Ramos (cell line): ENCODE measurements around the gene PCDHA2.
"Not testable (repeated sequence)": the region's sequence is repeated elsewhere in the genome, so short reads cannot be mapped to it uniquely, and the experiment has no call there.

Source experiments
- in situ Hi-C: fragments of 300-500 bp; cut with MboI; formaldehyde crosslinking; loops from one replicate; pipeline ENCODE4 v1.14.3; 2022; ENCODE audit warnings: low sequenced_read_pairs; ENCODE audit not compliant: unreplicated experiment

PCDHA2 gene

GRCh38 chr5:140794595-140795258 is at the start of gene PCDHA2:
Gene PCDHA2, plus strand, starts transcription at chr5:140794852.
- in situ Hi-C loops: no loop called here

DNA sequence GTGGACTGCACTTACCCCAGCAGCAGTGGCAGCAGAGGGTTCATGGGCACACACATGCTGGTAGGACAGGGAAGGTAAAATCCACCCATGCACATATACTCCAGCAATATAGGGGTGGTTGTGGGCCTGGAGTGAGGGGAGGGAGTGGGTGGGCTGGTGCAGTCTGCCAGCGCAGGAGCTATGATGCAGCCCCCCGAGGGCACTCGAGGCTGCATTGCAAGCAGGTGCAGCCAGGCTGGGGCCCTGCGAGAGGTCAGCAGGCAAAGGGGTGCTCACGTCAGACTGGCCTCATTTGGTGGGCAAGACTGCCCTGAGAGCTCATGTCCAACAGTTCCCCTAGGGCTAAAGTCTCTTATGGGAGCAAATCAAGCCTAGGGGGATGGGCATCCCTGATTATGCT is 41.1 kb upstream of the PCDHA2 start:
- in situ Hi-C loops: no loop called here

GRCh38 chr5:140764177-140764973 is 30.3 kb upstream of the PCDHA2 start:
- in situ Hi-C loops: no loop called here

- in situ Hi-C loops: no loop called here
Observed at GRCh38 chr5:140767444-140767843, 27.2 kb upstream of the PCDHA2 start.

- in situ Hi-C loops: no loop called here
Observed at GRCh38 chr5:140780512-140780911, 14.1 kb upstream of the PCDHA2 start.

GRCh38 chr5:140785905-140786686 is 8.6 kb upstream of the PCDHA2 start, which contains the start of gene PCDHA1:
Gene PCDHA1, plus strand, starts transcription at chr5:140786140.
- in situ Hi-C loops: no loop called here

DNA sequence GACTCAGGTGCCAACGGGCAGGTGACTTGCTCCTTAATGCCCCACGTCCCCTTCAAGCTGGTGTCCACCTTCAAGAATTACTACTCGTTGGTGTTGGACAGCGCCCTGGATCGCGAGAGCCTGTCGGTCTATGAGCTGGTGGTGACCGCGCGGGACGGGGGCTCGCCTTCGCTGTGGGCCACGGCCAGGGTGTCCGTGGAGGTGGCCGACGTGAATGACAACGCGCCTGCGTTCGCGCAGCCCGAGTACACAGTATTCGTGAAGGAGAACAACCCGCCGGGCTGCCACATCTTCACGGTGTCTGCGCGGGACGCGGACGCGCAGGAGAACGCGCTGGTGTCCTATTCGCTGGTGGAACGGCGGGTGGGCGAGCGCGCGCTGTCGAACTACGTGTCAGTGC is 7.2 kb upstream of the PCDHA2 start:
- in situ Hi-C loops: not testable (repeated sequence)

- in situ Hi-C loops: not testable (repeated sequence)
Observed at GRCh38 chr5:140787849-140788504, 6.7 kb upstream of the PCDHA2 start.

- in situ Hi-C loops: no loop called here
Observed at GRCh38 chr5:140791089-140791488, 3.6 kb upstream of the PCDHA2 start.

DNA sequence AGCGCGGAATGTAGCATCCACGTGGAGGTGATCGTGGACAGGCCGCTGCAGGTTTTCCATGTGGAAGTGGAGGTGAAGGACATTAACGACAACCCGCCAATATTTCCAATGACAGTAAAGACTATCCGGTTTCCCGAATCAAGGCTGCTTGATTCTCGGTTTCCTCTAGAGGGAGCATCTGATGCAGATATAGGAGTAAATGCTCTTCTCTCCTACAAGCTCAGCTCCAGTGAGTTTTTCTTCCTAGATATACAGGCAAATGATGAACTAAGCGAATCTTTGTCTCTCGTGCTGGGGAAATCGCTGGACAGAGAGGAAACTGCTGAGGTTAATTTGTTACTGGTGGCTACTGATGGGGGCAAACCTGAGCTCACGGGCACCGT is 598 bp downstream of the PCDHA2 start:
- in situ Hi-C loops: no loop called here

DNA sequence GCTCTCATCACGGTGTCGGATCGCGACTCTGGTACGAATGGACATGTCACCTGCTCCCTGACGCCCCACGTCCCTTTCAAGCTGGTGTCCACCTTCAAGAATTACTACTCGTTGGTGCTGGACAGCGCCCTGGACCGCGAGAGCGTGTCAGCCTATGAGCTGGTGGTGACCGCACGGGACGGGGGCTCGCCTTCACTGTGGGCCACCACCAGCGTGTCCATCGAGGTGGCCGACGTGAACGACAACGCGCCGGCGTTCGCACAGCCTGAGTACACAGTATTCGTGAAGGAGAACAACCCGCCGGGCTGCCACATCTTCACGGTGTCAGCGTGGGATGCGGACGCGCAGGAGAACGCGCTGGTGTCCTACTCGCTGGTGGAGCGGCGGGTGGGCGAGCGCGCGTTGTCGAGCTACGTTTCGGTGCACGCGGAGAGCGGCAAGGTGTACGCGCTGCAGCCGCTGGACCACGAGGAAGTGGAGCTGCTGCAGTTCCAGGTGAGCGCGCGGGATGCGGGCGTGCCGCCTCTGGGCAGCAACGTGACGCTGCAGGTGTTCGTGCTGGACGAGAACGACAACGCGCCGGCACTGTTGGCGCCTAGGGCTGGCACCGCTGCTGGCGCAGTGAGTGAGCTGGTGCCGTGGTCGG is 1.5 kb downstream of the PCDHA2 start:
- in situ Hi-C loops: not testable (repeated sequence)

DNA sequence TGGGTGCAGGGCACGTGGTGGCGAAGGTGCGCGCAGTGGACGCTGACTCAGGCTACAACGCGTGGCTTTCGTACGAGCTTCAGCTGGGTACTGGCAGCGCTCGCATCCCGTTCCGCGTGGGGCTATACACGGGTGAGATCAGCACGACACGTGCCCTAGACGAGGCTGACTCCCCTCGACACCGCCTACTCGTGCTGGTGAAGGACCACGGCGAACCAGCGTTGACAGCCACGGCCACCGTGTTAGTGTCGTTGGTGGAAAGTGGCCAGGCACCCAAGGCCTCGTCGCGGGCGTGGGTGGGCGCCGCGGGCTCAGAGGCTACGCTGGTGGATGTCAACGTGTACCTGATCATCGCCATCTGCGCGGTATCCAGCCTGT is 2.1 kb downstream of the PCDHA2 start:
- in situ Hi-C loops: no loop called here

DNA sequence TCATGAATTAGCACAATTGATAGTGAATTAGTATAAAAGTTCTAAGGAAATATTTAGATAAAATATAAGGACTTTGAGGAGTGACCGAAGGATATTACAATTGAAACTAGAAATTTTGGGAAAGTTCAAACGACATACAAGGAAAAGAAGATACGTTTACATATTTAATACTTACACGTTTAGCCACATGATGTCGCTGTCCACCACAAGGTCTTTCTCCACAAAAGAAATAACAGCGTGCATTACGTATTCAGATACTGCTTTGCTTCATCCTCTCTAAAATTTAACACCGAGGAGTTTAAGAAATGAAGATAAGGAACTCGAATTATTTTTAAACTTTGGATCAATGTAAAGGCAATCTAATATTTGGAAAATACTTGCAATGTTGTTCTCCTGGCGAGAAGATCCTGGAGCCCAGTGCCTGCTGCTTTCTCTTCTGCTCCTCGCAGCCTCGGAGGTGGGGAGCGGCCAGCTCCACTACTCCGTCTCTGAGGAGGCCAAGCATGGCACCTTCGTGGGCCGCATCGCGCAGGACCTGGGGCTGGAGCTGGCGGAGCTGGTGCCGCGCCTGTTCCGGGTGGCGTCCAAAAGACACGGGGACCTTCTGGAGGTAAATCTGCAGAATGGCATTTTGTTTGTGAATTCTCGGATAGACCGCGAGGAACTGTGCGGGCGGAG is 6.3 kb downstream of the PCDHA2 start, which contains the start of gene PCDHA3:
Gene PCDHA3 (plus strand): TSS at position 242 of the 678 bp plus-strand sequence.
- in situ Hi-C loops: no loop called here

DNA sequence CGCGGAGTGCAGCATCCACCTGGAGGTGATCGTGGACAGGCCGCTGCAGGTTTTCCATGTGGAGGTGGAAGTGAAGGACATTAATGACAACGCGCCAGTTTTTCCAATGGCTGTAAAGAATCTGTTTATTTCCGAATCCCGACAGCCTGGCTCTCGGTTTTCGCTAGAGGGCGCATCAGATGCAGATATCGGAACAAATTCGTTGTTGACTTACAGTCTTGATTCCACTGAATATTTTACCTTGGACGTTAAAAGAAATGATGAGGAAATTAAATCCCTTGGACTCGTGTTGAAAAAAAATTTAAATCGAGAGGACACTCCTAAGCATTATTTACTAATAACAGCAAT is 6.8 kb downstream of the PCDHA2 start:
- in situ Hi-C loops: no loop called here

GRCh38 chr5:140802381-140802780 is 7.7 kb downstream of the PCDHA2 start:
- in situ Hi-C loops: not testable (repeated sequence)

GRCh38 chr5:140802781-140803271 is 8.2 kb downstream of the PCDHA2 start:
- in situ Hi-C loops: no loop called here

DNA sequence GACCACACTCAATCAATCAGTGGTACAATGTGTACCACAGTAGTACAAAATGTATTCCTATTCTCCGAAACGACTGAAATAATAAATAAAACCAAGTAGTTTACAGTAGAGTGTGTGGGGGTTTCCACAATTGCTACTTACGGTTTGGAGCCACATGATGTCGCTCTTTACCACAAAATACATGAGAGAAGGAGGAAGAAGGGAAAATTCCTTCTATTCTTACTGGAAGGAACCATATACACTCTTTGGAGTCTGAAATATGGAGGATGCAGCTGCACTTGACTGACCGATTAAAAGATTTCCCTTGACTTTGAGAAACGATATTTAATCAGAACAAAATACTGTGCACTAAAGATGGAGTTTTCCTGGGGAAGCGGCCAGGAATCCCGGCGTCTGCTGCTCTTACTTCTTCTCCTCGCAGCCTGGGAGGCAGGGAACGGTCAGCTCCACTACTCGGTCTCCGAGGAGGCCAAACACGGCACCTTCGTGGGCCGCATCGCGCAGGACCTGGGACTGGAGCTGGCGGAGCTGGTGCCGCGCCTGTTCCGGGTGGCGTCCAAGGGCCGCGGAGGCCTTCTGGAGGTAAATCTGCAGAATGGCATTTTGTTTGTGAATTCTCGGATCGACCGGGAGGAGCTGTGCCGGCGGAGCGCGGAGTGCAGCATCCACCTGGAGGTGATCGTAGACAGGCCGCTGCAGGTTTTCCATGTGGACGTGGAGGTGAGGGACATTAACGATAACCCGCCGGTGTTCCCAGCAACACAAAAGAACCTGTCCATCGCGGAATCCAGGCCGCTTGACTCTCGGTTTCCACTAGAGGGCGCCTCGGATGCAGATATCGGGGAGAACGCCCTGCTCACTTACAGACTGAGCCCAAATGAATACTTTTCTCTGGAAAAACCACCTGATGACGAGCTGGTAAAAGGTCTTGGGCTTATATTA is 12.5 kb downstream of the PCDHA2 start, which contains the start of gene PCDHA4:
Gene PCDHA4 (plus strand): TSS at position 235 of the 942 bp plus-strand sequence.
- in situ Hi-C loops: no loop called here

- in situ Hi-C loops: not testable (repeated sequence)
Observed at GRCh38 chr5:140808241-140808888, 13.7 kb downstream of the PCDHA2 start.
